ENCODE data around the gene MACO1.

MACO1 gene

GRCh38 chr1:25527226-25527846 lies 96.6 kb downstream of the MACO1 start:
- DNase-seq: no peak

GRCh38 chr1:25527946-25528595 lies 97.4 kb downstream of the MACO1 start:
- no peak for DNase-seq

- no peak for DNase-seq
Observed at GRCh38 chr1:25528881-25529517, 98.3 kb downstream of the MACO1 start.

- DNase-seq: no peak
Observed at GRCh38 chr1:25529518-25530185, 99.0 kb downstream of the MACO1 start.

- no peak for DNase-seq
Observed at GRCh38 chr1:25530186-25531081, 99.7 kb downstream of the MACO1 start.

DNA sequence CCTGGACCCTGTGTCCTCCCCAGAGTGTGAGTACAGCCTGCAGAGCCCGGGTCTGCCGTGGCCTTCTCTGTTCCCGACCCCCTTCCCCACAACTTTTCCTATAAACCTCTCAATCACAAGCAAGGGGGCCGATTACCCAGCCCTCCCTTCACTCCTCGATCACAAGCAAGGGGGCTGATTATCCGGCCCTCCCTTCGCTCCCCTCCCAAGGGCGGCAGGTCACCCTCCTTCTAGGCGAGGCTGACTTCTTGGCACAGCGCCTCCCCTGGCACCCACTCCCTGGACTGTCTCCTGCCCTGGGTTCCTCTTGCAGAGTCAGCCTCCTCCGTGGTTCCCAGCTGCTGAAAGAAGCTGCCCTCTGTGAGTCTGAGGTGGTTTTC lies 100.4 kb downstream of the MACO1 start:
- no peak for DNase-seq

GRCh38 chr1:25532970-25533369 lies 102.3 kb downstream of the MACO1 start:
- no peak for DNase-seq

DNA sequence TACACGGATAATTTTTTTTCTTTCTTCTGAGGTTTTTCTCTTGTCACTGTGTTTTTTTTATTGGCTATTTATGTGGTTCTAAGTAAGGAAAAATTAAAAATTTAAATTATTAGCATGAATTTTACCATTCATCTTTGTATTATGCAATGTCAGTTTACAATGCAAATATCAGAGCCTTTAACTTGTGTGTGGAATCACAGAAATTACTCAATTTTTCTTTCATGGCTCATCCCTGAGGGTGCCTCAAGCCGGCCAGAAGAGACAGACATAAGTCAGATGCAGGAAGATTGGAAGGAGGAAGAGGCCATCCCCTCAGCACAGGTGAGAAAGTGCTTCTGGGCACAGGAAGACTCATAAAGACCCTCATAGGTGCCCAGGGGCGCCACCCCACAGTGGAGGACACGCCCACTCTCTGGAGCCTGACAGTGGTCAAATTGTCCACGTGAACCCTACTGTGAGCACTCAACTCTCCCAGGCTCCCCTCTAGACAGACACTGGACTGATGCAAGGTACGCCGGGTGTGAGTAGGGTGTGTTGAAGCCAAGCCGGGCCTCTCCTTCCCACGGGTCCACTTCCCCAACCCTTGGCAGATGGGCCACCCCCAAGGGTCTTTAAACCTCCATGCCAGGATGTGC lies 103.2 kb downstream of the MACO1 start:
- no peak for DNase-seq

- DNase-seq: no peak
Observed at GRCh38 chr1:25534410-25534788, 103.7 kb downstream of the MACO1 start.

- DNase-seq: no peak
Observed at GRCh38 chr1:25536124-25536523, 105.4 kb downstream of the MACO1 start.

DNA sequence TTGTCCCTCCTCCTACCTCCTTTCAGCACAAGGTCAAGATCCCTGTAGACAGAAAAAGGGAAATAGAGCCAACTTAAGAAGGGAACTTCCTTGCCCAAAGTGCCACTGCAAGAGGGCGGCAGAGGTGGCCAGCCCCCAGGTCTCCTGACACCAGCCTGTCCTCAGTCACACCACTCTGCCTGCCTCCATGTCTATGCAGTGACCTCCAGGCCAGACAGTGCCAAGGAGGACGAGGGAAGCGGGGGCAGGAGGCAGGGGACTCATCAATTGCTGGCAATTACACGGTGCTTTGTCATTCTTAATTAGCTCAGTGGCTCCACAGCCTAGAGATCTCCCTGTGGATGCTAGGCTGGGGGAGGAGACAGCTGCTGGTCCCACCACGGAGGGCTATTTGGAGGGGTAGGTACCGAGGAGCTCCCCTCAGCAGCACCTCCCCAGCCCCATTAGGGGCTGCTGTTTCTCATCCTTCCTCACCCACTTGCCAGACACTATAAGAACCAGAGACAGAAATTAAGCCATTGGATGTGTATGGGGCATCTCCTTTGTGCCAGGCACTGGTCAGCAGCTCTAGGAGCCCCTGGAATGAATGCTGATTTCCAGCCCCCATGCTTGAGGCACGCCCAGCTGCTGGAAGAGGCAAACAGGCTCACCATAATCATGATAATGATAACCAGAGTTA lies 106.6 kb downstream of the MACO1 start:
- DNase-seq: no peak

- DNase-seq: no peak
Observed at GRCh38 chr1:25538191-25538767, 107.6 kb downstream of the MACO1 start.

DNA sequence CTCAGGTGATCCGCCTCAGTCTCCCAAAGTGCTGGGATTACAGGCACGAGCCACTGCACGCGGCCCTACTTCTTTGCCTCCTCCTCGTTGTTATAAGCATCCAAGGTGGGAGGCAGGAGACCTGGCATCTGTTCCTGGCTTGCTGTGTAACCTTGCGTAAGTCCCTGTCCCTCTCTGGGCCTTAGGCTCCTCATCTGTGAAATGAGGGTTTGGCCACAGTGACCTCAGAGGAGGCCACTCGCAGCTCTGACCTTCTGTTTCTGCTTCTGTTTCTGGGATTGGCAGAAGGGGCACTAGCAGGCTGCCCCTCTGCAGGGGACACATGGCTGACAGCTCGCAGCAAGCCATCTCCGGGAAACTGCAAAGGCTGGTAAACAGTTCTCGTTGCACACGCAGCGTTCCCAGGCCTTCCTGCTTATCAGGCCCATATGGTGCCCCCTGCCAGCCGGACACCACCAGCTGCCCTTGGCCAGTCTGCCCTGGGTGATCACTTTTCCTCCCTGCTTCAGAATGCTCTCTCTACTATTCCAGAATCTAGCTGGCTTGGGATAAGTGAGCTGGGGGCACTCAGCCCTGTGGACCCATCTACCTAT lies 110.1 kb downstream of the MACO1 start:
- no peak for DNase-seq

GRCh38 chr1:25541425-25541824 lies 110.7 kb downstream of the MACO1 start:
- DNase-seq: no peak

GRCh38 chr1:25541889-25542658 lies 111.4 kb downstream of the MACO1 start:
- DNase-seq: no peak

DNA sequence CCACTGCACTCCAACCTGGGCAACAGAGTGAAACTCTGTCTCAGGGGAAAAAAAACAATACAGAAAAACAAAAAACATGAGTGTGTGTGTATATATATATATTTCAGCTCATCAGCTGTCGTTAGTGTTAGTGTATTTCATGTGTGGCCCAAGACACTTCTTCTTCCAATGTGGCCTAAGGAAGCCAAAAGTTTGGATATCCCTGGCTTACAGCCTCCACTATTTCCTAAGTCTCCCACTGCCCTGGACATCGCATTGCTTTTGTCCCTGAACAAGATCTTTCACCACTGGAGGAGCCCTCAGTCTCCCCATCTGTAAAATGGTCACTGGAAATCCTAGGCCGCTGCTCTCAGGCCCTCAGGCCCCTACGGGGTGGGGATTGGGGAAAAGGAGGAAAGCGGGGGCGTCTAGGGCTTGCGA lies 112.3 kb downstream of the MACO1 start:
- no peak for DNase-seq

DNA sequence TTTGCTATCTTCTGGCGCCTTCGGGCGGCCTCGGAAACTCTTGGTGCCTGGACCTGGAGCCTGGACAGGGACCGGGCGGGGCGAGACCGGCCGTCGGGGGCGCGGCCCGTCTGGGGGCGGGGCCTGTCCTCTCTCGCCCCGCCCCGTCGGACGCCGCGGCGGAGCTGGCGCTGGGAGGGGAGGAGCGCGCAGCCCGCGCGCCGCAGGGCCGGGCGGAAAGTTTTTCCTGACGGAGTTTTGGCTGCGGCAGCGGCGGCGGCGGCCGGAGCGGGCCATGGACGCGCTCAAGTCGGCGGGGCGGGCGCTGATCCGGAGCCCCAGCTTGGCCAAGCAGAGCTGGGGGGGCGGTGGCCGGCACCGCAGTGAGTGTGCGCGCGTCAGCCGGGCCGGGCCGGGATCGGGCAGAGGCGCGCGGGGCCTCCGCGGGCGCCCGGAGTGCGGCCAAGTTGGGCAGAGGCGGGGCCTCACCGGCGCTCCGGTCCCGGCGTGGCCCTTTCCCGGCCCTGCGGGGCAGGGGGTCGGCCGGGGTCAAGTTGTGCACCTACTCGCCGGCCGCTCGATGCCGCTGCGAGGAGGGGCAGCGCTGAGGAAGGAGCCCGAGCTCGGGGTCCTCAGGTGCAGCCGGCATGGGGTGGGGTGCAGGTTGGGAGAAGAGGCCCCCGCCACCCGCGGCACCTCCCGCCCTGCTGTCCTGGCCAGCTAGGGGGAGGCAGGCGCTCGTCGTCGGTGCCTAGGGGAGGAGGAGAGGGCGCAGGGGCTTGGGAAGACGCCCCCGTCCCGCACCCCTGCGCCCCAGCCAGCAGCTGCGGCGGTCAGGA lies 112.9 kb downstream of the MACO1 start, which contains the start of gene LDLRAP1:
Gene LDLRAP1, plus strand, starts transcription at position 182 of the 818 bp plus-strand sequence. Its CDS starts 93 bp downstream, at position 275.
- DNase-seq: peak; percentile 81

DNA sequence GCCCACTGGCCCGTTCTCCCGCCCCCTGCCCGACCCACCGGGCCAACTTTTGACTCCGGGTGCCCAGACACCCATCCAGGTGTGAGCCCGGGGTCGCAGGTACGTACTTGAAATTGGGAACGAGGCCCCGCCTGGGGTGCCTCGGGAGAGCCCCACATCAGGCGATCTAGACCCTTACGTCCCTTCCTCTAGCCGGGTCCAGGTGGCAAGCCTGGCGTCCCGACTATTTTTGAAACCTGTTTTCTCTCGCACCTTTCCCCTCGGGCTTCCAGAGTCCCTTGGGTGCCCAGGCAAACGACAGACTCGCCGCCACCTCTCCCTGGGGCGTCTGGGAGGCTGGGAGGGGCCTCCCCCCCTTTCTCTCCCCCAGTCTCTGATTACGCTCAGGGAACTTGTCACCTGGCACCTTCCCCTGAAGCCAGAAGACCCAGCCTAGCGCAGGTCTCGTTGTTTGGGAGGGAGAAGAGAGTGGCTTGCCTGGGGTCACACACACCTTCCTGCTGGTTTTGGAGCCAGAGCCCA lies 113.6 kb downstream of the MACO1 start:
- no peak for DNase-seq

DNA sequence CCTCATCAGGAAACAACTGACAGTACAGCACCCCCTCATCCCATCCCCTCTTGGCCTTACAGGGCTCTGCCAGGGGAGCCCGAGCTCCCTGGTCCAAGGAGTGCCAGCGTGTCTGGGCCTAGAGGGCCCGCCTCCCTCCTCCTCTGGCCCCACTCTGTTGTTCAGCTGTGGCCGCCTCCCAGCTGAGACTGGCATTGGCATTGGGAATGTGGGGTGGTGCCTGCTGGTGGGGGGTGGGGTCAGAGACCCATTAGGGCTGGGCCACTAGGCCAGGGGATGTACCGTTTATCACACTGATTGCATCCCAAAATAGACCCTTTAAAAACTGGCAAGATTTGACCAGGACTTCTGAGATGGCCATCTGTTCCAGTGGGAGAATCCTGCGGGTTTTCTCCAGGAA lies 114.1 kb downstream of the MACO1 start:
- DNase-seq: peak; percentile 41
